Stomach (tissue), 4 donors: ENCODE data around the gene LIPM.

Experiments used
- EP300 ChIP-seq: sonication (generic); formaldehyde crosslinking; IDR thresholded peaks from one replicate; pipeline ENCODE4 v1.6.1; 2017; ENCODE audit warnings: antibody characterized with exemption
- POLR2A ChIP-seq, 4 donors: fragments of 450-650 bp; IDR thresholded peaks; one replicate each; pipeline ENCODE4 v1.6.1; 2016; ENCODE audit warnings: antibody characterized with exemption in 4 of 4, control low read depth in 2 of 4, mild to moderate bottlenecking in 1 of 4, moderate library complexity in 1 of 4
- POLR2AphosphoS5 ChIP-seq, 3 donors: sonication (generic); formaldehyde crosslinking; IDR thresholded peaks; one replicate each; pipeline ENCODE4 v1.6.1; 2016; ENCODE audit warnings: antibody characterized with exemption in 3 of 3
- TF ChIP-seq, protein P1 (sequence below), 7 experiments: fragments of 450-650 bp in 4 of 7; fragments of 200-600 bp in 3 of 7; sonication (generic) in 3 of 7; IDR thresholded peaks; one replicate each; pipeline ENCODE4 v1.5.1; 2016 to 2019; ENCODE audit warnings: antibody characterized with exemption in 7 of 7, control low read depth in 2 of 7, mild to moderate bottlenecking in 1 of 7

DNA sequence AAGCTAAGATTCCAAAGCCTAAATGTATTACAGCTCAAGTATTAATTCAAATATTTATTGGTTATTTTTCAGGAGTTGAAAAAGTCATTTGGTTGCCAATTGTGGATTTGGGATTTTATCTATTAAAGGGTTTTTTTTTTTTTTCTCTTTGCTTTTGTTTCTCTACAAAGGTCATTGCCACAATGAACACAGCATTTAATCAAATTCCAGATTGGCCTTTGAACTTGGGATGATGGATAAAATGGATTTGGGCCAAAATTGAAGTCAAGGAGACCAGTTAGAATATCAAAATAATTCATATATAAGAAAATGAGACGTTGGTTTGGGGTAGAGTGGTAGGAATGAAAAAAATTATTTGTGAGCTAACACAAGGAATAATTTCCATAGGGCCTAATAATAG, 33.1 kb upstream of the LIPM start:
- TF ChIP-seq, protein P1, sequence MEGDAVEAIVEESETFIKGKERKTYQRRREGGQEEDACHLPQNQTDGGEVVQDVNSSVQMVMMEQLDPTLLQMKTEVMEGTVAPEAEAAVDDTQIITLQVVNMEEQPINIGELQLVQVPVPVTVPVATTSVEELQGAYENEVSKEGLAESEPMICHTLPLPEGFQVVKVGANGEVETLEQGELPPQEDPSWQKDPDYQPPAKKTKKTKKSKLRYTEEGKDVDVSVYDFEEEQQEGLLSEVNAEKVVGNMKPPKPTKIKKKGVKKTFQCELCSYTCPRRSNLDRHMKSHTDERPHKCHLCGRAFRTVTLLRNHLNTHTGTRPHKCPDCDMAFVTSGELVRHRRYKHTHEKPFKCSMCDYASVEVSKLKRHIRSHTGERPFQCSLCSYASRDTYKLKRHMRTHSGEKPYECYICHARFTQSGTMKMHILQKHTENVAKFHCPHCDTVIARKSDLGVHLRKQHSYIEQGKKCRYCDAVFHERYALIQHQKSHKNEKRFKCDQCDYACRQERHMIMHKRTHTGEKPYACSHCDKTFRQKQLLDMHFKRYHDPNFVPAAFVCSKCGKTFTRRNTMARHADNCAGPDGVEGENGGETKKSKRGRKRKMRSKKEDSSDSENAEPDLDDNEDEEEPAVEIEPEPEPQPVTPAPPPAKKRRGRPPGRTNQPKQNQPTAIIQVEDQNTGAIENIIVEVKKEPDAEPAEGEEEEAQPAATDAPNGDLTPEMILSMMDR (IDR thresholded peaks at IDR 0.05), result no peak
- TF ChIP-seq POLR2A (IDR thresholded peaks at IDR 0.05) (no peak), POLR2AphosphoS5 (IDR thresholded peaks at IDR 0.05) (no peak), EP300 (no peak)
